ENCODE measurements around the gene CORO7.

The CORO7 gene

DNA sequence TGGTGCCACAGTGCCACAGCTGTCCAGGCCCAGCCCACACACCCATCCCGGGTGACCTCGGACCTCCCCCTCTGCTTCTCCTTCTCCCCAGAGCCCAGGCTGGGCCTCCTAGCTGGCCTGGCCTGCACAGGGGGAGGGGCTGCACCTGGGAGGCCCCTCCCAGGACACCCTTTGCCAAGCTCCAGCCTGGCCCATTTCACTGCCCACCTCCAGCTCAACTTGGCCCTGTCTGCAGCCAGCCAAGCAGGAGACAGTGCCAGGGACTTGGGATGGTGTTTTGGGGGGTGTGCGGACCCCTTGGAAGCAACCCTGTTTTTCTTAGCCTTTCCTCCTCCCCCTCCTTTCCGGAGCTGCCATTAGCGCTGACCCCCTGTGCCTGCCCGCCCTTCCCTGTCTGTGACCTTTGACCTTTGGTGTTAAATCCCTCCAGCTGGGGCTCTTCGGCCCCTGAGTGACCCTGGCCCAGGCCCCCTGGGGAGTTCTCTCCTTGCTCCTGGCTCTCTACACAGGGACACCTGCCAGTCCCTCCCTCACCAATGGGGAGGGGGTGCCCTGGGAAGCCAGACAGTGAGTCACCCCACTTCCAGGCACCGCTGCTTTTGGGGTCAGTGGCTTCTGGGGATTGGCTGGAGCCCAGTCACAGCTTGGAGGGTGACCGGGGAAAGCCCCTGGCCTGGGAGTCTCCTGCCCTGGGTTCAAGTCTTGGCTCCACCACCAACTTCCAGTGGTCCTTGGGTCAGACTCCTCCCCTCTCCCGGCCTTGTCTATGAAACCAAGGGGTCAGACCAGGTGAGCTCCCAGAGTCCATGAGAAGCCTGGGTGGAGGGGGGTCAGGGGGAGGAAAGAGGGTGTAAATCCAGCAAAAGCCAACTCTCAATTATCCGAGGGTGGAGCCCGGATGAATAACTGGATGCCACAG is 98.6 kb downstream of the CORO7 start:
- no peak for DNase-seq

DNA sequence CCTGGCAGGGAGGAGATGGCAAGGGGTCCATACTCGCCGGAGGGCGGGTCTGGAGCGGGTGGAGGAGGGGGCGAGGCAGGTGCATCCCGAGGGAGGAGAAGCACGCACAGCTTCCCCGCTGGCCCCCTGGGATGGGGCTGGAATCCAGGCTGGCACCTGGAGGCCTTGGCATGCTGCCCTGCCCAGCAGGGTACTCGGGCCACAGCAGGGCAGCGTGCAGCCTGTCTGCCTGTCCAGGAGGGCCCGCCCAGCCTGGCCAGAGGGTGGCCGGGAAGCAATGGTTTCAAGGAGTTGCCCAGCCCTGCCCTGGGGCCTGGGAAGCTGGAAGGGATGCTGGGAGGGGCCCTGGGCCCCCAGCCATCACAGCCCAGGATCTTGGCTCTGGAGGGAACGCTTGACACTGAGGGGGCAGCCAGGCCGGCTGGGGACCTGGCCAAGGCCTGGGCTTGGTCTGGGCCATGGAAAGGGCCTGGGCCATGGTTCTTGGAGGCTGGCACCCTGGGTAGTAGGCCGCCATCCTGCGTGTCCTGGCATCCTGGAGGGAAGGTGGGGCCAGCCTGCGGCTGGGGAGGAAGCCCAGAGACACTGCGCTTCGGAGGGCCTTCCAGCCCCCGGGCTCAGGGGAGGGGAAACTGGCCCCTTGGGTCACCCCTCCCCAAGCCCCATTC is 99.4 kb downstream of the CORO7 start:
- peak; percentile 73 for DNase-seq

DNA sequence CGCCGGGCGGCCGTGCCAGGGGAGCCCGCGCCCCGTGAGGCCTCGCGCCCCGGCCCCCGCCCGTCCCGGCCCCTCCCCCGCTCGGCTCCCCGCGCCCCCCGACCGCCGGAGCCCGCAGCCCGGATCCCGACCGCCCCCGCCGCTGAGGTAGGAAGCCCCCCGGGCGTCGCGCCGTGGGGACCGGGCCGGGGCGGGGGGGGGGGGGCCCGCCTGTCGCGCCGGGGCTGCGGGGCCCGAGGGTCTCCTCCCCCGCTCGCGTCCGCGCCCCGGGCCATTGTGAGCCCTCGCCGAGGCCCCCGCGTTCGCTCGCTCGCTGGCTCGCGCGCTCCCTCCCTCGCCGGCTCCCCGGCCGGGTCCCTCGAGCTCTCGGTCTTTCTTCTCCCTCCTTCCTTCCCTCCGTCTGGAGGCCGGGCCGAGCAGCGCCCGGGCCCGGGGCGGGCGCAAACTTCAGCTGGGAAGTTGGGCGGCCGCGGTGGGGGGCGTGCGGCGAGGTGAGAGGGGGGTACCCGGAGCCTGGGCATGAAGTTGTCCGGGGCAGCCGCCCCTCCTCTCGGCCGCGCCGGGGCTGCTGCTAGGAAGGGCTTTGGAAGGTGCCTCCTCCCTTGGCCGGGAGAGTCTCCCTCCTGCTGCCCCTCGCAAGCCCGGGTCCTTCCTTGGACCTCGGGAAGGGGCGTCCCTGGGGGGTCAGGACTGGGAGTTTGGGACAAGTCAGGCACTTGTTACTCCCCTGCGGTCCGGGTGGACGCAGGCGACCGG is 100.1 kb downstream of the CORO7 start:
- no peak for DNase-seq

DNA sequence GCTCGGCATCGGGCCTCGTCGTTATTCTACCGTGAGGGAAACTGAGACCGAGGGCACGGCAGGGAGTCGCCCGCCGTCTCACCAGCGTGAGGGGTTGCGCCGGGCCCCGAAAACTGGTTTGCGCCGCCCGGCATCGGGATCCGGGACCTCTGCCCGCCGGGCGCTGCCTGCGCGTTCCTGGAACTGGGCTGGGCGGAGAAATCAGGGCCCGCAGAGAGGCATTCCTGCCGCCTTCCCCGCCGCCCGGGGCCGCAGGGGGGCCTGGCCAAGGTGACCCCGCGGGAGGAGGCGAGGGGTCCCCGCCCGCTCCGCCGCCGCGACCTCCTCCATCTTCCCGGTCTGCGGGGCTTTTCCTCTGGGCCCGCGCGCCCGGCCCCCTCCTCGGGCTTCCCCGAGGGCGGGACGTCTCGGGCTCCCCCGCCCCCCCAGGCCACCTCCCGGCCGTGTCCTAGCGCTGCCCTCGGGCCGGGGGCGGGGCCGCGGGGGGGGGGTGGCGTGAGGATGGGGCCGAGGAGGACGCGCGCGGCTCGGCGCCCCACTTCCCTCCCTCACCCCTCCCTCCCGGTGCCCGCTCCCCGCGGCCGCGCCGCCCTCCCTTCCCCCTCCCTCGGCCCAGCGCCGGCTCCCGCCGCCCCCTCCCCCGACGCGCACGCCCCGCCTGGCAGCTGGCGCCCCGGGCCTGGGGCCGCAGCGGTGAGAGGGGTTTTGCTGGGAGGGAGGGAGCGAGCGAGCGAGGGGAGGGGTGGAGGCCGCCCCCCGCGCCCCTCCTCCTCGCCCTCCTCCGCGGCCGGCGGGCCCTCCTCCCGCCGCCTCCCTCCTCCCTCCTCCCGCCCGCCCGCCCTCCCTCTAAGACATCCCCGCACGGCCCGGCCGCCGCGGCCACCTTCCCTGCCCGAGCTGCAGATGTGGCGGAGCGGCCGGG is 100.9 kb downstream of the CORO7 start, which contains the start of gene GLIS2:
Gene GLIS2, plus strand, starts transcription at position 882 of the 922 bp plus-strand sequence. CDS start 16,214 bp downstream, outside the sequence.
- DNase-seq, result peak; percentile 49

DNA sequence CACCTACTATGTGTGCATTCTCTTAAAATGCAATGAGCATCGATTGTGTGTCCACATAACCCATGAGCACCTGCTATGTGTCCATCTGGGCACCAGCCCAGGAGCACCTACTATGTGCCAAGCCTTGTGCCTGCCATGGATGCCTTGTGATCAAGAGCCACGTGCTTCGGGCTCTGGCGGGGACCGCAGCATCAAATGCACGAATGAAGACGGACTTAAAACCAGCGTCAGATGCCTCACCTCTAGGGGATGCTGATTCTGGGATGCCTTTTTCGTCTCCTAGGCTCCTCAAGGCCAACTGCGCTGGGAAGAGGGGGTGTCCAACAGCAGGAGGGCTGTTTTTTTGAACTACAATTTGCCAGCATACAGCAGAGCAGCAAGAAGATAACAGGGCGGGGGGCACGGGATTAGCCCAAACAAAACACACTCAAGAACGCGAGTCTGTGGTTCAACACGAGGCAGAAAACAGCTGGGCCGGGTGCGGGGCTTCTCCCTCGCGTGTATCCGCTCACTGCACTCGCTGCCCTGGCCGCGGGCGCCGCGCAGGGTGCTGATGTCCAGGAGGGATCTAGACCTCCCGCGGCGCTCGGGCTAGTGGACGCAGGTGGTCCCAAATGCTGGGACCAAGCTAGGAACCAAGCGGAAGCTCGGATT is 101.7 kb downstream of the CORO7 start:
- DNase-seq, result no peak

DNA sequence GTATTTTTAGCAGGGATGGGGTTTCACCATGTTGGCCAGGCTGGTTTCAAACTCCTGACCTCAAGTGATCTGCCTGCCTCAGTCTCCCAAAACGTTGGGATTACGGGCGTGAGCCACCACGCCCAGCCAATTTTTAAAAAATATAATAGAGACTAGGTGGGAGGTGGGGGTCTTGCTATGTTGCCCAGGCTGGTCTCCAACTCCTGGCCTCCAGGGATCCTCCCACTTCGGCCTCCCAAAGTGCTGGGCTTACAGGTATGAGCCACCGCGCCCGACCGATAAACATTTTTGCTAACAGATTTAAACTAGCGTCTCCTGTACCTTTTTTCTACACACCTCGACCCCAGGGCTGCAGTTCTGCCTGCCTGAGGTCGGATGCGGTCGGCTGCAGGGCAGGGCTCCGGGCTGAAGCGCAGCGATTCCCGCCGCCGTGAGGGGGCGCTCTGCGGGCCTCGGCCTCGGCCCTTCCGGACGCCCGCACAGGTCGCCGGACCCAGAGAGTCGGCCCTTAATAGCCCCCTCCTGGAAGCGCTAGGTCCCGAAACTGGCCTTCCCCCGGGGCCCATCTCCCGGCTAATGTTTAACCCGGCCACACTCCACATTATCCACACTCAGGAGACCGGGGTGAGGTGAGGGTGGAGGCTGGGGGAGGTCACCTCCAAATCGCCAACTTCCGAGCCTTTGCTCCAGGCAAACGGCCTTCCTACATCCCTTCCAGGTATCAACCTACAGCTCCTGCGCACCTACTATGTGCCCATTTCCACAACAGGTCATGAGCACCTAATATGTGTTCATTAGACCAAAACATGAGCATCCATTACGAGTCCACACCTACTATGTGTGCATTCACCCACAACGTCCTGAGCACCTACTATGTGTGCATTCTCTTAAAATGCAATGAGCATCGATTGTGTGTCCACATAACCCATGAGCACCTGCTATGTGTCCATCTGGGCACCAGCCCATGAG is 102.5 kb downstream of the CORO7 start:
- no peak for DNase-seq

DNA sequence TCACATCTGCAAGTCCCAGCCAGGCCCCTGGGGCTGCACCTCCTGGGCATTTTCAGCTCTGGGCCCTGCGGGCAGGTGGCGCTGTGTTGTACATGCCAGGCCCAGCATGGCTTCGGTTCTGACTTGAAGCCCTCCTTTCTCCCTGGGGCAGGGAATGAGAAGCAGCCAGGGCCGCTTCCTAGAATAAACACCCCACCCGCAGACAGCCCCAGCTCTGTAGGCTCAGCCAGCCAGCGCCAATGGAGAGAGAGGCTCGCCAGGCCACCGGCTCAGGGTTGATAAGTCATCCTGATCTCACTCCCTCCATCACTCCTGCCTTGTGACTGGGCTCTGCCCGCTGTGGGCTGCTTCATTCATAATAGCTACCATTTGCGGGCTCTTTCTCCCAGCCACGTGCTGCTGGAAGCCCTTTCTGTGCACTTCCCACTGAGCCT is 106.5 kb downstream of the CORO7 start:
- no peak for DNase-seq

DNA sequence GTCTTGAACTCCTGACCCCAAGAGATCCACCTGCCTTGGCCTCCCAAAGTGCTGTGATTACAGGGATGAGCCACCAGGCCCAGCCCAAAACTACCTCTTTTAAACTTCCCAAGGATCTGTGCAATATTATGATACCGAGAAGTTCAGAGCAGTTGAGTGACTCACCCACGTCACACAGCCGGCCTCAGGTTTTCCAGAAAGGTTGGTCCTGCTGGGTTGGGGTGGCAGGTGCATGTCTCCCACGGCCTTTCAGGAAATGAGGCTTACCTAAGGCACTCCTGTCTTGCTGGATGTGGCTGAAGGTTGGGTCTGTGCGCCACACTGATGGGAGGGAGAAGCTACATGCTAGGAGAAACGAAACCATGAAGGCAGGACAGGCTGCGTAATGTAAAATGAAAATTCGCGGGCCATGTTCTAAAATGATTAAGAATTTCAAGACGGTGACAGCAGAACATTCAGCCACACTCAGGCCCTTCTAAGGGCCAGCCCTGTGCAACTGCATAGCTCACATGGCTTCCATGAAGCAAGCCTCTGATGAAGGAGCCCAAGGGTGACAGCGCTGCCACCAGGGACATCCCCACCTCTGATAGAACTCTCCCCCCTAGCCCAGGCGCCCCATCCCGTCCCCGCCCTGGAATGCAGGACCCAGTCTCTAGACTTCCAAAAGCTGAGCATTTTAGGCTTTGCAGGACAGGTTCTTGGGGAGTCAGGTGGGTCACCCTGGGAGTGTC is 107.1 kb downstream of the CORO7 start:
- DNase-seq, result no peak

DNA sequence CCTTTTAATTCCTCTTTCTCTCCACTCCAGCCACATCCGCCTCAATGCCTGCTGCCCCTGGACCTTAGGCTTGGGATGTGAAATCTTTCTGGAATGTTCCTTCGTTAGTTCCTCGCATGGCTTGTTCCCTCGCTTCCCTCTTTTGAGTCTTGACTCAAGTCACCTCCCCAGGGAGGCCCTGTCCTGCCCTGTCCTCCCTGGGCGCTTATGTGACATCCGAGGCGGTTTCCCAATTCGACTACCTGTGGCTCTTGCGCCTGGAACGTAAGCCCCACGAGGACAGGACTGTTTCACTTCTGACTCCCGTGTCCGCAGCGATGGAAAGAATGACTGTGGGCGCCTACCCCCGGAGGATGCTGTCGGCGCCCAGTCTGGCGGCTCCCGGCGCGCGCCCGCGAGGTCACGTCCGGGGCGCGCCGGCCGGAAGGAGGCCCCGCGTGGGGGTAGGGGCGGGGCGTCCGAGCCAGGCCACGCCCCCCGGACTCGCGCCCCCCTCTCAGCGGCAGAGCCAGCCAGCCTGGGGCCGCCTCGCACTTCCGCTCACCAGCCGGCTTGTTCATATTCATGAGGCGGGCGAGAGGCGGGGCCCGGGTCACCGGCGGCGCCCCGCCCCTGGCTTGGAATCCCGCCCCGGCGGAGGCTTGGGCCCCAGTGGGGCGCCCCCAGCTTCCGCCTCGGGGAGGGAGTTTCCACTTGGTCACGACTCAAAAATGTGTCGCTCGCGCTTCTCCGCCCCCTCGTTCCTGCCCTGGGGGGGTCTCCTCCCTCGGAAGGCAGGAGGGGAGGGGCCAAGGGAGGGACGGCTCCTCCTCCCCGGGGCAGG is 109.0 kb downstream of the CORO7 start:
- peak; percentile 82 for DNase-seq

DNA sequence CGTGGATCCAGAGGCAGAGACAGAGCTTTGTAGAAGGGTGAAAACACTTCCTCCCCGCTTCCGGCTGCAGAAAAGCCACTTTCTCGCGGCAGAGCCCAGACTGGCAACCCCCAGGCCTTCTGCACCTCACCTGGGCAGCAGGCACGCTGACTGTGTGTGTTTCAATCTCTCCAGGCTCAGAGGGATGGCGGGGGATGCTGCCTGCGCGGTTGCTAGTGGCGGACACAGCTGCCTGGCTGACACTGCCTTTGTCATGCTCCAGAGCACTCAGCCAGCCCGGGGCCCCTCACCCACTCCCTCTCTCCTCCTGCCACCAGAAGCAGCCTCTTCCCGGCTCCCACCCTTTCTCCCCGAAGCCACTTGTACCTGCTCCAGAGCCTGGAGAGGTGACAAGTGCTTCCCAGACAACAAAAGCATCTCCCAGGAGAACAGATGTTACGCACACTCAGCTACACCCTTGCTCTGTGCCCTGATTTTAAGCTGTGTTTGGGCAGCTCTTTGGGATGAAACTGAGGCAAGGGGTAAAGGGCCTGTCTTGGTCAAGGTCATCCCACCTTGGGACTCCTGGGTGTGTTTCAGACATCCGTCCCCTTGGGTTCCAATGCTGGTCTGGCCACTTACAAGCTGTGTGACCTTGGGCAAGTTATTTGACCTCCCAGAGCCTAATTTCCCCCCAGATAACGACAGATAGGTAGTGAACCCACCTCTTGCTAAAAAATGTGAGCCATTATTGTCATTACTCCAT is 109.8 kb downstream of the CORO7 start:
- DNase-seq, result no peak
